Astrocyte (in vitro differentiated cells and primary cell): Measurements from ENCODE around the gene OLIG1. TPM values are rescaled to one million over a fixed set of nuclear protein-coding genes. Genes with fewer than 3 reads are reported as not detected.

Source experiments
- DNase-seq: peaks from one replicate; pipeline ENCODE4 v3.0.0-alpha.2; 2010; ENCODE audit warnings: low read depth
- FAIRE-seq: peaks from 2 replicates; lab custom pipeline; 2011; peaks lifted over from hg19 to GRCh38; lab: Jason Lieb, UNC
- H2AFZ ChIP-seq: 2 replicates; pipeline ENCODE4 v1.6.0; 2012; ENCODE audit warnings: low read depth, low read length, inconsistent platforms
- H3K27ac ChIP-seq: 2 replicates; pipeline ENCODE4 v1.5.1; 2011; ENCODE audit warnings: low read depth, low read length, inconsistent platforms
- H3K27me3 ChIP-seq: 2 replicates; pipeline ENCODE4 v1.6.0; 2011; ENCODE audit warnings: low read length, inconsistent platforms; ENCODE audit not compliant: insufficient read depth
- H3K36me3 ChIP-seq: 2 replicates; pipeline ENCODE4 v1.5.1; 2011; ENCODE audit warnings: low read length, inconsistent platforms; ENCODE audit not compliant: insufficient read depth
- H3K4me1 ChIP-seq: 2 replicates; pipeline ENCODE4 v1.5.1; 2011; ENCODE audit warnings: low read length, inconsistent platforms; ENCODE audit not compliant: insufficient read depth
- H3K4me2 ChIP-seq: 2 replicates; pipeline ENCODE4 v1.6.0; 2012; ENCODE audit warnings: low read length, inconsistent platforms
- H3K4me3 ChIP-seq: 2 replicates; pipeline ENCODE4 v1.5.1; 2011; ENCODE audit warnings: low read depth, mild to moderate bottlenecking, low read length, inconsistent platforms; ENCODE audit not compliant: insufficient read depth
- H3K79me2 ChIP-seq: 2 replicates; pipeline ENCODE4 v1.6.0; 2012; ENCODE audit warnings: mild to moderate bottlenecking, low read length, inconsistent platforms; ENCODE audit not compliant: insufficient read depth
- H3K9ac ChIP-seq: 2 replicates; pipeline ENCODE4 v1.6.0; 2012; ENCODE audit warnings: mild to moderate bottlenecking, low read length, inconsistent platforms
- H3K9me3 ChIP-seq: 2 replicates; pipeline ENCODE4 v1.5.1; 2012; ENCODE audit warnings: low read depth, mild to moderate bottlenecking, low read length, inconsistent platforms; ENCODE audit not compliant: insufficient read depth
- H4K20me1 ChIP-seq: 2 replicates; pipeline ENCODE4 v1.6.0; 2012; ENCODE audit warnings: low read length, inconsistent platforms; ENCODE audit not compliant: insufficient read depth
- H3K27ac Mint-ChIP-seq: one replicate; pipeline ENCODE4 v1.8.0; 2021; ENCODE audit warnings: mild to moderate bottlenecking, mixed read lengths; ENCODE audit not compliant: unreplicated experiment
- H3K27me3 Mint-ChIP-seq: one replicate; pipeline ENCODE4 v1.8.0; 2021; ENCODE audit warnings: low read depth, mixed read lengths; ENCODE audit not compliant: unreplicated experiment
- H3K36me3 Mint-ChIP-seq: one replicate; pipeline ENCODE4 v1.8.0; 2021; ENCODE audit warnings: low read depth, mixed read lengths; ENCODE audit not compliant: unreplicated experiment
- H3K4me1 Mint-ChIP-seq: one replicate; pipeline ENCODE4 v1.8.0; 2021; ENCODE audit warnings: low read depth, mixed read lengths; ENCODE audit not compliant: unreplicated experiment
- H3K4me3 Mint-ChIP-seq: one replicate; pipeline ENCODE4 v1.8.0; 2021; ENCODE audit warnings: mild to moderate bottlenecking, moderate library complexity, mixed read lengths; ENCODE audit not compliant: unreplicated experiment
- H3K9me3 Mint-ChIP-seq: one replicate; pipeline ENCODE4 v1.8.0; 2021; ENCODE audit warnings: mild to moderate bottlenecking, mixed read lengths; ENCODE audit not compliant: unreplicated experiment
- CTCF ChIP-seq: IDR thresholded peaks from 2 replicates; pipeline ENCODE4 v1.5.1; 2011; ENCODE audit warnings: low read depth, mild to moderate bottlenecking, inconsistent platforms, low read length, moderate library complexity; ENCODE audit not compliant: insufficient read depth
- EZH2 ChIP-seq: IDR thresholded peaks from 2 replicates; pipeline ENCODE4 v1.6.1; 2012; ENCODE audit warnings: mild to moderate bottlenecking, low read length, inconsistent platforms; ENCODE audit not compliant: insufficient read depth
- total RNA-seq: library from RNA; stranded (reverse); gene quantifications from 2 replicates; pipeline ENCODE4 v1.2.1, GENCODE V29; 2021

OLIG1 gene
- total RNA-seq, 1 donor from 2014 or later = not detected

- H3K4me2 ChIP-seq = no peak overlapping the region
- H3K79me2 ChIP-seq = no peaks in the 10 kb centered on the region
- no peaks in the 10 kb centered on the region for H3K9me3 ChIP-seq
- H3K27me3 ChIP-seq = peaks cover 73% of the 10 kb centered on the region
- no peak overlapping the region for H3K9ac ChIP-seq
- no peak overlapping the region for H3K4me3 Mint-ChIP-seq
- H3K4me1 Mint-ChIP-seq = no peaks in the 10 kb centered on the region
- H4K20me1 ChIP-seq = no peaks in the 10 kb centered on the region
- no peak overlapping the region for H3K27ac ChIP-seq
- no peak overlapping the region for H2AFZ ChIP-seq
- FAIRE-seq (no peak), DNase-seq (no peak)
- H3K9me3 Mint-ChIP-seq = peaks cover 2% of the 10 kb centered on the region
- no peaks in the 10 kb centered on the region for H3K36me3 ChIP-seq
- no peak overlapping the region for H3K4me3 ChIP-seq
- no peaks in the 10 kb centered on the region for H3K4me1 ChIP-seq
- H3K36me3 Mint-ChIP-seq = no peaks in the 10 kb centered on the region
- peaks cover 79% of the 10 kb centered on the region for H3K27me3 Mint-ChIP-seq
- H3K27ac Mint-ChIP-seq = no peak overlapping the region
- no peak for TF ChIP-seq CTCF
Measured at GRCh38 chr21:33110340-33110715, 40.4 kb downstream of the OLIG1 start.

- no peaks in the 10 kb centered on the region for H3K4me1 ChIP-seq
- H3K27ac ChIP-seq = no peak overlapping the region
- H3K36me3 ChIP-seq = no peaks in the 10 kb centered on the region
- H3K27me3 Mint-ChIP-seq = peaks cover 83% of the 10 kb centered on the region
- H3K36me3 Mint-ChIP-seq = no peaks in the 10 kb centered on the region
- H3K4me3 ChIP-seq = no peak overlapping the region
- H3K27ac Mint-ChIP-seq = no peak overlapping the region
- no peak for FAIRE-seq
- no peak for DNase-seq
- no peaks in the 10 kb centered on the region for H3K9me3 ChIP-seq
- peaks cover 2% of the 10 kb centered on the region for H3K9me3 Mint-ChIP-seq
- peaks cover 4% of the 10 kb centered on the region for H3K4me1 Mint-ChIP-seq
- H3K4me2 ChIP-seq = no peak overlapping the region
- no peak for TF ChIP-seq EZH2
- no peak for TF ChIP-seq CTCF
- peaks cover 85% of the 10 kb centered on the region for H3K27me3 ChIP-seq
- no peaks in the 10 kb centered on the region for H3K79me2 ChIP-seq
- H4K20me1 ChIP-seq = no peaks in the 10 kb centered on the region
- H3K4me3 Mint-ChIP-seq = no peak overlapping the region
- H3K9ac ChIP-seq = no peak overlapping the region
- no peak overlapping the region for H2AFZ ChIP-seq
Measured at GRCh38 chr21:33111577-33111976, 41.6 kb downstream of the OLIG1 start.

GRCh38 chr21:33112151-33112550, 42.2 kb downstream of the OLIG1 start:
- Histone ChIP-seq H2AFZ (no peak overlapping the region), H4K20me1 (no peaks in the 10 kb centered on the region), H3K79me2 (no peaks in the 10 kb centered on the region), H3K9me3 (no peaks in the 10 kb centered on the region), H3K27ac (no peak overlapping the region), H3K4me3 (no peak overlapping the region), H3K36me3 (no peaks in the 10 kb centered on the region), H3K27me3 (peaks cover 91% of the 10 kb centered on the region), H3K4me1 (no peaks in the 10 kb centered on the region), H3K9ac (no peak overlapping the region), H3K4me2 (no peak overlapping the region)
- Mint-ChIP-seq H3K9me3 (peaks cover 2% of the 10 kb centered on the region), H3K27ac (no peak overlapping the region), H3K4me1 (peaks cover 6% of the 10 kb centered on the region), H3K36me3 (no peaks in the 10 kb centered on the region), H3K4me3 (no peak overlapping the region), H3K27me3 (peaks cover 87% of the 10 kb centered on the region)
- FAIRE-seq = no peak
- DNase-seq = no peak
- no peak for TF ChIP-seq CTCF
